ENCODE data around the gene TBX1.
A peak's percentile ranks its signal among the peaks of the same experiment; 100 is the strongest.

The TBX1 gene

DNA sequence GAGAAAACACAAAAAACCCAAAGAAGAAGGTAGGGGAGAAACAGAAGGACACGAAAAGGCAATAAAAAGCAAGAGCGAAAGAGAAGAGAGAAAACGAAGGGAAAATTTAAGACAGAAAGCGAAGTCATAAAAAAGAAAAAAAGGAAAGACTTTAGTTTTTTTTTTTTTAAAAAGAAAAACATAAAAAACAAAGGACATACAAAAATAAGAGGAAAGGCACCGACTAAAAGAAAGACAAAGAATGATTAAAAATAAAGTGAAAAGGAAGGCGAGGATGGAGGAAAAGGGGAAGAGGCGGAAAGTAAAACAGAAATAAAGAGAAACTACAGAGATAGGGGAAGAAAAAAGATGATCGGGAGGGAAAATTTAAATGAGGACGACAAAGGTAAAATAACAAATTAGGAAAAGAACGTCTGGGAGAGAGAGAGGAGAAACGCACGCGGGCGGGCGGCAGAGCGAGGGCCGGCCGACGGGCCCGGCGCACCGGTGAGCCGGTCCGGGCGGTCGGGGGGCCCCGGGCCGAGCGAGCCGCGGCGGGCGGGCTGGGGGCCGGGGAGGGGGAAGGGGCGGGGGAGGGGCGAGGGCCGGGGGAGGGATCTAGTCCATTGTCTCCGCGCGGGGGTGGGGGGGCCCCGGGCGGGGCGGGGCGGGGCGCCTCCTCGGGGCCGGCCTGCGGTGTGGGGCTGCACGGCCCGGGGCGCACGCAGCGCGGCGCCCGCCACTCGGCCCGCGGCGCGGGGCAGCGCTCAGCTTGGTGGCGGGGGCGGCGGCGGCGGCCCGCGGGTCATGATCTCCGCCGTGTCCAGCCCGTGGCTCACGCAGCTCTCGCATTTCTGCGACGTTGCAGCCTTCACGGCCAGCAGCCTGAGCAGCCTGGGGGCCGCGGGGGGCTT lies at the start of gene TBX1:
Gene TBX1 (plus strand): TSS at position 721 of the 893 bp plus-strand sequence. CDS start 66 bp downstream, at position 787.
- DNase-seq (ENCODE audit: low spot score) = no peak

DNA sequence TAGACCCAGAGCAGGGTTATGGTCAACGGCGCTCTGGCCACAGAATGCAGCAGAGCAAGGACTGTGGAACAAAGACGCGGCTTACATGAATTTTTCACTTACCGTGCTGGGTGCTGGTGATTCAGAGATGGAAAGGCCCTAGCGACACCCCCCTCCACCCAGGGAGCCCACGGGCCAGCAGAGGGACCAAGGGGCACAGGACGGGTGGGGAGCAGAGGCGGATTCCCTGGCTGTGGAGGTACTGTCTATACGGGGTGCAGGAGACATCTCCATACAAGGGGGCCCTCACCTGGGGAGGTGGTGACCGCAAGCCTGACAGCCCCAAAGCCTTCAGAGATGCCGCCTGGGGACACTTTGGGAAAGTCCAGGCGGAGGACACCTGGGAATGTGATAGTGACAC lies 47.3 kb upstream of the TBX1 start:
- no peak for DNase-seq (ENCODE audit: low spot score)

DNA sequence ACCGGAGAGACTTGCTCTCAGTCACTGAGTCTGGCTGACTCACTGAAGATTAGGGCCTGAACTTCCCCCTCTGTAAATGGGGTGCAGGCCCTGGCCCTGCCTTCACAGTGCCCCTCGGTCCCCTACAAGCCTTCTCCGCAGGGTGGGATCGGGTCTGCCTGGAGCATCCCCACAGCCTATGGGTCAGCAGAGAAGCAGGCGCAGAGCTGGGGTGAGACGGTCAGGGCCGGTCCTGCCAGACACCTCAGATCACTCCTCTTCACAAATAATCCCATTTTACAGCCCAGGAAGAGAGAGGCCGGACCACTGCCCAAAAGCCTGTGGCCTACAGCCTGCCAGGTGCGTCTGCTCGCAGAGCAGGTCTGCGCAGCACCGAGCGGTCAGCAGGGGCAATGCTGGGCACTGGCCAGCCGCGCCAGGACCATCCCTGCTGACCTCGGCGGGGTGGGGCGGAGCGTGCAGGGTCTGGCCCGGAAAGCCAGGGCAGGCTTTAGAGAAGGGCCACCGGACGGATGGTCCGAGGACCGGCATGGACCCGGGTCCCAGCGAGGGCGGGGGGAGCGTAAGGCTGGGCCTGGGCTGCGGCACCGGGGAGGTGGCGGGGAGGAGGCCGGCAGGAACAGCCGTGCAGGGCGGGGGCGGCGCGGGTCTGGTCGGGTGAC lies 46.8 kb upstream of the TBX1 start:
- DNase-seq (ENCODE audit: low spot score) = no peak

DNA sequence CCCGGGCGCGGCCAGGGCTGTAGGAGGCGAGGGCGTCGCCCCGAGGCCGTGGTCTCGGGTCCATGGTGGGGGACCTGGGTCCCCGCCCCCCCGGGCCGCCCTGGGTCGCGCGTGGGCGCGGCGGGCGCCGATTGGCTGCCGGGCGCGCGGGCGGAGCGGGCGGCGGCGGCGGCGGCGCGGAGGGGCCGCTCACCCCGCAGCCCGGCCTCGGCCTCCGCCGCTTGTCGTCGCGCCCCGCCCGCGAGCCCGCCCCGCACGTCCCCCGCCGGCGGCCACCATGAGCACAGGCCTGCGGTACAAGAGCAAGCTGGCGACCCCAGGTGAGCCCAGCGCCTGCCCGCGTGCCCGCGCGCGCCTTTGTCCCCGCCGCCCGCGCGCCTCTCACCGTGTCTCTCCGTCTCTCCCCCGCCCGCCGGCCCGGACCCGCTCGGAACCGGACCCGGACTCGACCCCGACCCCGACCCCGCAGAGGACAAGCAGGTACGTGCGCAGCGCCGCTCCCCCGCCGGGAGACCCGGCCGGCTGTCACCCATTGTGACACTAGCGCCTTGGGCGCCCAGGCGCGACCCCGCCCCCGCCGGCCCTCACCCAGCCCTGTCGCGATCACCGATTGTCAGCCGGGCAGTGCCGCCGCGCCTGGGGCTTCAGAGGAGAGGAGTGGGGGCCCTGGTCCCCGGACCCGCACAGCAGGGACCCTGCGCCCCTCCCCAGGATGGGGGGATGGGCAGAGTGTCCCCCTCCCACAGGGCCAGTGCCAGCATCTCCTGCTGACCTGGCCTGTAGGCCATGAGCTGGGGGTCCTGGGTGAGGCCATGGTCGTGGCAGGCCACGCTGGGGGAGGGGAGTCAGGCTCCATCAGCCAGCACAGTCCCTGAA lies 46.0 kb upstream of the TBX1 start, which contains the start of gene SEPTIN5:
Gene SEPTIN5 (plus strand): TSS at position 192 of the 876 bp plus-strand sequence. CDS start 86 bp downstream, at position 278.
- DNase-seq (ENCODE audit: low spot score) = peak; percentile 66

DNA sequence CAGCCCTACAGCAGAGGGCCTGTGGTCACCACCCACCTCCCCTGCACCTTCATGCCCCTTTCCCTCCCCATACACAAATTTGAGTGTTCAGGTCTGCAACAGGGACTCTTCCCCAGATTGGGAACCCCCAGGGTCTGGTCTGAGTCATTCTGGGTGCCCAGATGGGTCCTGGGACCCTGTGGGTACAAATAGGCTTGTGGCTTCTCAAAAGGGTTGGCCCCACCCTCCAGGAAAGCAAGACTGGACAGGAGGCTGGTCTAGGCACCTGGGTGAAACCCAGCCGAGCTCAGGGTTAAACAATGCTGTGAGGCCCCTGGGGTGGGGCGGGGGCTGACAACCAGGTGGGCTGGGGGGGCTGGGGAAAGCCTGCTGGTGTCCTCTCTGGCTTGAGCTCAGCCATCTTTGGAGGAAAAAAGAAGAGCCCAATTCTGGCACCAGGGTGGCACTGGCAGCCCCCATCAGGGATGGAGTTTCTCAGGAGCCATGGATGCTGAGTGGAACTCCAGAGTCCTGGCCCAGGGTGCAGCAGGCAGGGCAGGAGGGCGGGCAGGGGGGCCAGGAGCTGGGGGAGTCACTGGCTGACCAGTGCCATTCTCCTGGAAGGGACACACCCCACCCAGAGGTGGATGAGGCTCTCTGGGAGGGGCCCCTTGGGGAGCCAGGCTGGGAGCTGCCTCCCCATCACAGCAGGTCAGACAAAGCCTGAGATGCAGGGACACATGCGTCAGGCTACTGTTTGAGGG lies 45.2 kb upstream of the TBX1 start:
- DNase-seq (ENCODE audit: low spot score) = no peak

DNA sequence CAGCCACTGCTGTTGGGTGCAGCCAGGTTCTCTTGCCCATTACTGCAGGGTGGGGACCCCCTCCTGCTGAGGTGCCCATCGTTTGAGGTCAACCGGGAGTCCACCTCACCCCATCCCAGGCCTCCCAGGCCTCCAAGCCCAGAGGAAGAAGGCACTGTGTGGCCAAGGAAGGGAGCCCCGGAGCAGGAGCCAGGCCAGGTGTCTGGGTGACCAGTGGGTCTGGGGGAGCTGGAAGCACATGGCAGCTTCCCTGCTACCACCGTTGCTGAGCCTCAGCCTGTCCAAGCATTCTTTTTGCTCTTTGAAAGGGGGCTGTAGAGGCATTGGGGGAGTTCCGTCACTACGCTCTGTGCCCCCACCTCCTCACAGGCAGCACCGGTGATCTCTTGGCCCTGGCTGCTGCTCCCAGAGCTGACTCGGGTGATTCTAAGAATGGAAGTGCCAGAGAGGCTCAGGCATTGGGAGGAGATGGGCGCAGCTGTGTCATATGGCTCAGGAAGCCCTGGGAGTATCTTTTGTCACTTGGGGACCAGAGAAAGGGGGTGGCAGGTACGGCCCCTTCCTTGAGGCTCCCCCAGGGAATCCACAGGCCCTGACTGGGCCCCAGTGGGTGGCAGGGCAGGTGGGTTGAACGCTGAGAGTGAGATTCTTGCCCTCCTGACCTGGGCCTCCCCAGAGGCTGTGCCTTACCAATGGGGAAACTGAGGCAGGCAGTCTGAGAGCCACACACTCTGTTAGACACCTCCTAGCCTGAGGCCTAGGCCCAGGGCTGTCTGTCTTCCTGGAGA lies 44.3 kb upstream of the TBX1 start:
- no peak for DNase-seq (ENCODE audit: low spot score)

DNA sequence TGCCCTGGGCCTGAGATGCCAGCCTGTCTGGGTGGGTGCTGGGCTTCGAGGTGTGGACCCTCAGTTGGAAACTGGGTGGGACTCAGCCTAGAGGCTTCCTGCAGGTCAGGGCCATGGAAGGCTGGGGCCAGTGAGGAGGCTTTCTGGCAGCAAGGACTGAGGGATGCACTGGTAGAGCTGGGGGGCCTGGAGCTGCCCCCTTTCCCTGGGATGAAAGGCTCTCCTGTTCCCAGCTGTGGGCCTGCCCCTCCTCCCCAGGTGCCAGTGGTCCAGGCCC lies 43.8 kb upstream of the TBX1 start:
- no peak for DNase-seq (ENCODE audit: low spot score)

DNA sequence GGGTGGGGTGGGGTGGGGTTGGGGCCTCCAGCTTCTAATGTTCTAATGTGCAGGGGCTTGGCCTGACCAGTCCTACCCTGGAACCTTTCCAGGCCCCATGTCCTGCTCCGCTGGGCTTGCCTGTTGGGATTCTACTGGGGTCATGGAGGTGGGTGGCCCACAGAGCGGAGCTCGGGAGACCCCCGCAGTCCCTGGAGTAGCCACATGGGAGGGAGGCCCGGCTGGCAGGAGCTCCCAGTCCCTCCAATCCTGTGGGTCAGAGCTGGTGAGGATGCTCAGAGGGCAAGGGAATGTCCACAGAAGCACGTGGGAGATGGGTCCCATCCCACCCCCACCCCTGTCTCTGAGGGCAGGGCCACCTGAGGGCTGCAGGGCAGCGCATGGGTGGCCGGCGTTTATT lies 43.4 kb upstream of the TBX1 start:
- no peak for DNase-seq (ENCODE audit: low spot score)

DNA sequence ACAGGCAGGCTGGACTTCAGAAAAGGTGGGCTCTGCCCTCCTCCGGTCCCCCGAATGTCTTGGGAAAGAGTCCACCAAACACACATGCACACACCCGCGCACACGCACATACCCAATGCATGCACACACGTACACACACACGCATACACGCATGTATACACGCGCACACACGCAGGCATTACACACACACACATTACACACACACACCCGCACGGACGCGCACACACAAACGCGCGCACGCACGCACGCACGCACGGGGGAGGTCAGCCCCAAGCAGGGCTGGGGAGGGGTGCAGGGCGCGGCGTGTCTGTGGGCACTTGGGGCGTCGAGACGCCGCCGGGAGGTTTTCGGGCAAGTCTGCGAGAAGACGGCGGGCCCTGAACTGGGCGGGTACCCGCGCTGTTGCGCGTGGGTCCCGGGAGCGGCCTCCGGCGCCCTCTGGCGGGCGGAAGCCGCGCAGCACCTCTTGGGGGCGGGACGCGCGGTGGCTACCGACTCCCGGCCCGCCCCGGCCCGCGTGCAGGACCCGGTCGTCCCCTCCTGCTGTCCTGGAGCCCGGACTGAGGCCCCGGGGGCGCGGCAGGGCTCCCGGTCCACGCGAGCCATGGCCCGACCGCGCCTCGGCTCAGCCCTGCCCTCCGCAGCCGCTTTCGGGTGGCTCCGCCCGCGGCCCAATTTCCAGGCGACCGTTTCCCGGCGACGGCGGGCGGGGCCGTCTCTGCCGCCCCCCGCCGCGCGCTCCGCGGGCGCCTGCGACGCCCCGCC lies 42.7 kb upstream of the TBX1 start:
- peak; percentile 97 for DNase-seq (ENCODE audit: low spot score)

DNA sequence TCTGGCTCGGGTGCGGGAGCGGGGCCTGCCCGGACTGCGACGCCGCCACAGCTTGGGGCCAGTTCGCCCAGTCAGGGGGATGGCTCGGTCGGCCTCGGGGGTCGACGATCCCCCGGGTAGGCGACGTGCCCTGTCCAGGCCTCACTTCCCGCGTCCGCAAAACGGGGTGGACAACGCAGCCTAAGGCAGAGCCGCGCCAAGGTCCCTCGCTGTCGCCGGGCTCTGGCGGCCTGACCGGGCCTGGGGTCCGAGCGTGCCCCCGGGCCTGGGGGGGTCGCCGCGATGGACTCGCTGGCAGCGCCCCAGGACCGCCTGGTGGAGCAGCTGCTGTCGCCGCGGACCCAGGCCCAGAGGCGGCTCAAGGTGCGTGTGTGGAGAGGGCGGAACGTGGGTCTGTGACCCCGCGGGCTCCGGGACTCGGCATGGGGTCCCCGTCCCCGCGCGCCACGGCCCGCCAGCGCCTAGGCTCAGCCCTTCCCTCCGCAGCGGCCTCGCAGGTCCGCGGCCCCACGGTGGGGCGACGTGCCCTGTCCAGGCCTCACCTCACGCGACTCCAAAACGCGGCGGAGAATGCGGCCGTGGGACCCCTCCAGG lies 42.0 kb upstream of the TBX1 start:
- DNase-seq (ENCODE audit: low spot score) = no peak

DNA sequence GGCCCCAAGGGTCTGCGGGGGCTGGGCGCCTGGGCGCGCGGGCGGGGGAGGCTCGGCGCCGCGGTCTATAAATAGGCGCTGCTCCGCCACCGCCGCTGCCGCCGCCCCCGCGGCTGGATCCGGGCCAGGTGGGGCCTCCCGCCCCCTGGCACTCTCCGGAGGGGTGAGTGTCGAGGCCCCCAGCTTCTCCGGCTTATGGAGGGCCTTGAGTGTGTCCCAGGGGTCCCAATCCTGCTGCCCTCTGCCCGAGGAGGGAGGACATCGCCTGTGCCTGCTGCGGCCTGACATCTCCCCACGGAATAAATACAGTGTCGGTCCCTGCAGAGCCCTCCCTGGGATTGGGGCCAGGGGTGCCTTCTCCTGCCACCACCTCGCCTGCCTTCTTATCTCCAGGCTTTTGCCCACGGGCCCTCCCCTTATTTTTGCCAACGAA lies 41.5 kb upstream of the TBX1 start:
- DNase-seq (ENCODE audit: low spot score) = peak; percentile 45

DNA sequence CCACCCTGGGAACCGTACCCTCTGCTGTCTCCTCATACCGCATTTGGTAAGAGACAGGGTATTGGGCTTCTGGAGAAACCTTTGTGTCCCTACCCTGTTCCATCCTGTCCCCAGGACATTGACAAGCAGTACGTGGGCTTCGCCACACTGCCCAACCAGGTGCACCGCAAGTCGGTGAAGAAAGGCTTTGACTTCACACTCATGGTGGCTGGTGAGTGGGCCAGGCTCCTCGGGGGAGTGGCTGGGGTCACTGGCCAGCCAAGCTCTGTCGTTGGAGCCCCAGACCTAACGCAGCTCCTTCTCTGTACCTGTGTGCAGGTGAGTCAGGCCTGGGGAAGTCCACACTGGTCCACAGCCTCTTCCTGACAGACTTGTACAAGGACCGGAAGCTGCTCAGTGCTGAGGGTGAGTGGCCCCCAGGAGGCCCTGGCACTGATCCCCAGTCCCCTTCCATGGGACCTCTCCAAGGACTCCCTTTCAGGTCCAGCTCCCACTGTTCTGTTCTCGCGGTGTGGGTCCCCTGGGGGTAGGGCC lies 41.0 kb upstream of the TBX1 start:
- no peak for DNase-seq (ENCODE audit: low spot score)

DNA sequence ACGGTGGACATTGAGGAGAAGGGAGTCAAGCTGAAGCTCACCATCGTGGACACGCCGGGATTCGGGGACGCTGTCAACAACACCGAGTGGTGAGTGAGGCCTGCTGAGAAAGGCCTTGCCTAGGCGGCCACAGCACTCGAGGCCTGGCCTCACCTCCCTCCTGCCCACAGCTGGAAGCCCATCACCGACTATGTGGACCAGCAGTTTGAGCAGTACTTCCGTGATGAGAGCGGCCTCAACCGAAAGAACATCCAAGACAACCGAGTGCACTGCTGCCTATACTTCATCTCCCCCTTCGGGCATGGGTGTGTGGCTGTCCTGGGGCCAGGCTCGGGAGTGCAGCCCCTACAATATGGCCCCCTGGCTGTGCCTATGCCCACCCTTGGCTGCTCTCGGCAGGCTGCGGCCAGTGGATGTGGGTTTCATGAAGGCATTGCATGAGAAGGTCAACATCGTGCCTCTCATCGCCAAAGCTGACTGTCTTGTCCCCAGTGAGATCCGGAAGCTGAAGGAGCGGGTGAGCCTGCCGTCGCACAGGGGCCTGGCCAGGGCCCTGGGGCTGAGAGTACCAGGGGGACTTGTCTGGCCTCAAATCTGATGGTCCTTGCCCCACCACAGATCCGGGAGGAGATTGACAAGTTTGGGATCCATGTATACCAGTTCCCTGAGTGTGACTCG lies 40.3 kb upstream of the TBX1 start:
- no peak for DNase-seq (ENCODE audit: low spot score)

DNA sequence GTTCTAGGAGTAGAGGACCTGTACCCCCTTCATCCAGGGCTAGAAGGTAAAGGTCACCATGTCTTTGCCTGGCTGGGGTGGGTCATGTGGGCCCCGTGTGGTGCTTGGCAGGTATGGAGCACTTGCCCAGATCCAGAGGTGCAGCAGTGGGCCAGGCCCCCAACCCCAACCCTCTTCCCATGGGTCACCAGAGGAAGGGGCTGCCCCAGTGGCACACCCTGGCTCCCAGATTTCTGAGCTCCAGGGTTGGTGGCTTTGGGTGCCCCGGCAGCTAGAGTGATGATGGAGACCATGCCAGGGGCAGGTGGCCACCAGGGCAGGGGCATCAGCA lies 39.6 kb upstream of the TBX1 start:
- no peak for DNase-seq (ENCODE audit: low spot score)

DNA sequence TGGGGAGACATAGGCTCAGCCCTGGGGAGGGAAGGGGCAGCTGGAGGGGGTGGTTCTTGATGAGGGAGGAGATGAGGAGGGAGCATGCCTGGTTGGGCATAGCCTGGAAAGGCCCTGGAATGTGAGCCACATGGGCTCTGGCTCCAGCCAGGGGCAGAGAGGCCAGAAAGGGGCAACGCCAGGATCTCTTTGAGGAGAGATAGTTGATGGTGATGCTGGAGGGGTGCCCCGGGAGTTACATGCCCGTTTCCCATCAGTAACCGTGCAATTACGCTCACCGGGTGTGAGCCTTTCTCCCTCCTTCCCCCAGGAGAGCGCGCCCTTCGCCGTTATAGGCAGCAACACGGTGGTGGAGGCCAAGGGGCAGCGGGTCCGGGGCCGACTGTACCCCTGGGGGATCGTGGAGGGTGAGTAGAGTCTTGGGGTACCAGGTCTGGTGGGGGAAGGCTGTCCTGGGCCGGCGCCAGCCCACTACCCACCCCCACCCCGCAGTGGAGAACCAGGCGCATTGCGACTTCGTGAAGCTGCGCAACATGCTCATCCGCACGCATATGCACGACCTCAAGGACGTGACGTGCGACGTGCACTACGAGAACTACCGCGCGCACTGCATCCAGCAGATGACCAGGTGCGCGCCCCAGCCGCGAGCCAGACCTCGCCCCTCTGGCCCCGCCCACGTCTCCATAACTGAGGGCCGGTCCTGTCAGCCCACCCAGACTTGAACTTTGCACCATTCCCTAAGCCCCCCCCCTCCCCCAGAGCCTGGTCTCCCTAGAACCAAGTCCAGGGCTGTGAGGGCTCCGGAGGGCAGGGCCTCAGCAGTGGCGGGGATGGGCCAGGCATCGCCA lies 39.0 kb upstream of the TBX1 start:
- DNase-seq (ENCODE audit: low spot score) = no peak

DNA sequence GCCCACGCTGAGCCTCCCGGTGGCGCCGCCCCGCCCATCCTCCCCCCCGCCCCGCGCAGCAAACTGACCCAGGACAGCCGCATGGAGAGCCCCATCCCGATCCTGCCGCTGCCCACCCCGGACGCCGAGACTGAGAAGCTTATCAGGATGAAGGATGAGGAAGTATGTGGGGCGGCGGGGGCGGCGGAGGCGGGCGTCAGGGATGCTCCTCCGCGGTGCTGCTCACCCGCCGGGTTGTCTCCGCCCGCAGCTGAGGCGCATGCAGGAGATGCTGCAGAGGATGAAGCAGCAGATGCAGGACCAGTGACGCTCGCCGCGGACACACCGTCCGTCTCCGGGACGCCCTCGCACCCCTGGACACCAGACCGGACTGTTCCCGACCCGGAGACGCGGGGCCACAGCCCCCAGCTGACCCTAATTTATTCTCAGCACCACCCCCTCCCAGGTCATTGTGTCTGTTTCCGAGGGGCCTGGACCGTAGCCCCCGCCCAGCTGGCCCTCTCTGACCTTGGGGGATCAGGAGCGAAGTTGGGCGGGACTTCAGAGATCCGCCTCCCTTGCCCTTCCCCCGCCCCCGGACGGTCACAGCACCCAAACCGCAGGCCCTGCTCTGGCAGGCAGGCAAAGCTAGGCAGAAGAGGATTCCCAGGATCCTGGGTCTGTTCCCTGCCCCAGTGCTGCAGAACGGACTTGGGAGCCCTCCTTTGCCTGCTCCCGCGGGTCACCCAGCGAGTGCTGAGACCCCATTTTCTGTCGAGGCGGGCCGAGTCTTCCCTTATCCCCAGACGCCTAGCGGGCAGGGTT lies 38.2 kb upstream of the TBX1 start:
- no peak for DNase-seq (ENCODE audit: low spot score)

DNA sequence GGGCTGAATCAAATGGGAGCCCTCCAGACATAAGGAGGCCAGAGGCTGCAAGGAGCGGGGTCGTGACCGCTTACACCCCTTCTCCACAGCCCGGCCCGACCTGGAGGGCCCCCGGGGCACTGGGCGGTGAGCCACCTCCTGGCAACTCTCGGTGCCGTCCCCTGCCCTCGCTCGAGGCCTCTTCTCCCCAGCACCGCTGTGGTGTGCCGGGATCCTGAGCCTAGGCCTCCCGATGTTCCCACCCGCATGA lies 37.7 kb upstream of the TBX1 start:
- DNase-seq (ENCODE audit: low spot score) = no peak

Measured in AG08396 (cell line).